Lung (tissue), 12 donors: Measurements from ENCODE around the gene CISD3. TPM values are rescaled to one million over a fixed set of nuclear protein-coding genes. Genes with fewer than 3 reads are reported as not detected.

ENCODE experiments used
- ATAC-seq: fragments of 200-7000 bp; cut with Tn5 transposase; one replicate; pipeline ENCODE4 v1.9.1; 2020; ENCODE audit warnings: moderate number of reproducible peaks; ENCODE audit not compliant: insufficient read depth, low FRiP score
- DNase-seq, 3 donors: peaks; one replicate each; pipeline ENCODE4 v3.0.0-alpha.2; 2013 to 2017
- H3K27ac ChIP-seq, 2 donors: one replicate each; pipeline ENCODE4 v1.5.1; 2013; ENCODE audit warnings: mild to moderate bottlenecking in 2 of 2, moderate library complexity in 2 of 2, control low read depth in 1 of 2, inconsistent platforms in 1 of 2, low read depth in 1 of 2, low read length in 1 of 2
- H3K27me3 ChIP-seq, 3 donors: one replicate each; pipeline ENCODE4 v1.5.1; 2013; ENCODE audit warnings: low read length in 2 of 3; ENCODE audit not compliant: control insufficient read depth in 3 of 3, insufficient read depth in 3 of 3
- H3K36me3 ChIP-seq, 4 donors: one replicate each; pipeline ENCODE4 v1.5.1; 2013; ENCODE audit warnings: low read length in 4 of 4, mild to moderate bottlenecking in 1 of 4, moderate library complexity in 1 of 4; ENCODE audit not compliant: control insufficient read depth in 4 of 4, insufficient read depth in 4 of 4
- H3K4me1 ChIP-seq, 5 donors: one replicate each; pipeline ENCODE4 v1.5.1; 2013; ENCODE audit warnings: low read length in 5 of 5, mild to moderate bottlenecking in 2 of 5, moderate library complexity in 1 of 5; ENCODE audit not compliant: control insufficient read depth in 5 of 5, insufficient read depth in 5 of 5
- H3K4me3 ChIP-seq: one replicate; pipeline ENCODE4 v1.5.1; 2013; ENCODE audit warnings: mild to moderate bottlenecking, control low read depth, moderate library complexity
- H3K9ac ChIP-seq, 2 donors: one replicate each; pipeline ENCODE4 v1.5.1; 2013; ENCODE audit warnings: low read length in 2 of 2, control low read depth in 1 of 2; ENCODE audit not compliant: insufficient read depth in 1 of 2
- H3K9me3 ChIP-seq, 4 donors: one replicate each; pipeline ENCODE4 v1.5.1; 2013; ENCODE audit warnings: low read length in 3 of 4, mild to moderate bottlenecking in 1 of 4, moderate library complexity in 1 of 4; ENCODE audit not compliant: control insufficient read depth in 4 of 4, insufficient read depth in 3 of 4
- CTCF ChIP-seq: IDR thresholded peaks from 2 replicates; pipeline ENCODE4 v1.5.1; 2012; ENCODE audit warnings: mild to moderate bottlenecking; ENCODE audit errors: control extremely low read depth, extremely low read depth
- WGBS, 2 donors: extraction: QIAGEN DNeasy Blood & Tissue Kit; methylation state at CpG; one replicate each; pipeline ENCODE4 v1.1.7; 2013; 5-methylcytosine and 5-hydroxymethylcytosine counted together
- polyA plus RNA-seq, 2 donors: library from polyadenylated mRNA; stranded (reverse); fragments of 200-250 nt; gene quantifications; one replicate each; pipeline ENCODE4 v1.2.1, GENCODE V29; 2013
- total RNA-seq, 2 donors: library from RNA; depleted of rRNA in 1 of 2; stranded (reverse); fragments of >200 nt in 1 of 2; gene quantifications; one replicate each; pipeline ENCODE4 v1.2.1, GENCODE V29; 2014 to 2021
- donor health status: control.
- donor health status: control.
- donor health status: Bipolar disorder and iron deficiency.
- donor health status: healthy.
- donor health status: DM: yes; HTN: yes; CAD: no.

Gene CISD3
- total and polyA plus RNA-seq, 4 donors: 2.4 to 49.7 (median 38.0) TPM

GRCh38 chr17:38687286-38687685, 42.9 kb upstream of the CISD3 start:
- Histone ChIP-seq H3K9me3 (no peaks in the 10 kb centered on the region), H3K9ac (no peak overlapping the region), H3K27me3 (no peaks in the 10 kb centered on the region), H3K4me1 (peaks cover 0 to 6% (median 0%) of the 10 kb centered on the region in 5 donors), H3K4me3 (no peak overlapping the region), H3K27ac (no peak overlapping the region), H3K36me3 (no peaks in the 10 kb centered on the region)
- 90 to 92% methylated on average over 5 of the region's 5 CpGs for whole genome bisulfite sequencing, 2 donors
- ATAC-seq (no peak), DNase-seq (no peak)
- no peak for TF ChIP-seq CTCF

- no peaks in the 10 kb centered on the region for H3K36me3 ChIP-seq
Observed at GRCh38 chr17:38690386-38690785, 39.8 kb upstream of the CISD3 start.

GRCh38 chr17:38691154-38691553, 39.0 kb upstream of the CISD3 start:
- H3K4me3 ChIP-seq: no peak overlapping the region
- no peaks in the 10 kb centered on the region for H3K36me3 ChIP-seq
- no peak for ATAC-seq
- peak overlapping the region in 1 of 2 donors; percentile 26 for H3K27ac ChIP-seq
- WGBS, 2 donors: 81 to 87% methylated on average over 4 of the region's 4 CpGs
- DNase-seq: no peak
- H3K27me3 ChIP-seq: no peaks in the 10 kb centered on the region
- no peak for TF ChIP-seq CTCF
- no peak overlapping the region for H3K9ac ChIP-seq
- H3K9me3 ChIP-seq: no peaks in the 10 kb centered on the region
- peaks cover 0 to 15% (median 11%) of the 10 kb centered on the region in 5 donors for H3K4me1 ChIP-seq

More at GRCh38 chr17:38690386-38690785, 39.8 kb upstream of the CISD3 start:
- Histone ChIP-seq H3K4me3 (no peak overlapping the region), H3K27ac (no peak overlapping the region), H3K27me3 (no peaks in the 10 kb centered on the region), H3K9me3 (no peaks in the 10 kb centered on the region), H3K4me1 (peaks cover 0 to 15% (median 11%) of the 10 kb centered on the region in 5 donors), H3K9ac (no peak overlapping the region)
- no peak for DNase-seq
- no peak for TF ChIP-seq CTCF
- ATAC-seq: no peak
- 71 to 81% methylated on average over 4 of the region's 4 CpGs for WGBS, 2 donors
